Neural progenitor cell (in vitro differentiated cells): ENCODE data around the gene TSHZ1. TPM values are rescaled to one million over a fixed set of nuclear protein-coding genes. Genes with fewer than 3 reads are reported as not detected.

Experiments used
- DNase-seq: peaks from one replicate; pipeline ENCODE4 v3.0.0-alpha.2; 2016; ENCODE audit warnings: low spot score
- H2AFZ ChIP-seq: fragments of 200-600 bp; sonication (generic); replicated peaks from 2 replicates; pipeline ENCODE4 v1.6.1; 2016; ENCODE audit warnings: antibody characterized with exemption
- H3F3A ChIP-seq: fragments of 200-600 bp; sonication (generic); 2 replicates; pipeline ENCODE4 v1.6.1; 2016; ENCODE audit warnings: antibody characterized with exemption, low read depth
- H3K27ac ChIP-seq: fragments of 200-600 bp; sonication (generic); 2 replicates; pipeline ENCODE4 v1.5.1; 2016; ENCODE audit warnings: mild to moderate bottlenecking
- H3K27me3 ChIP-seq: fragments of 200-600 bp; sonication (generic); 2 replicates; pipeline ENCODE4 v1.6.1; 2016; ENCODE audit warnings: mild to moderate bottlenecking, moderate library complexity
- H3K36me3 ChIP-seq: fragments of 200-600 bp; sonication (generic); 2 replicates; pipeline ENCODE4 v1.5.1; 2016
- H3K4me1 ChIP-seq: fragments of 200-600 bp; sonication (generic); 2 replicates; pipeline ENCODE4 v1.6.1; 2016; ENCODE audit warnings: mixed run types
- H3K4me2 ChIP-seq: fragments of 200-600 bp; sonication (generic); 2 replicates; pipeline ENCODE4 v1.6.1; 2016
- H3K4me3 ChIP-seq: fragments of 200-600 bp; sonication (generic); 2 replicates; pipeline ENCODE4 v1.5.1; 2016
- H3K79me2 ChIP-seq: fragments of 200-600 bp; sonication (generic); 2 replicates; pipeline ENCODE4 v1.6.1; 2016; ENCODE audit warnings: low read depth
- H3K9ac ChIP-seq: fragments of 200-600 bp; sonication (generic); 2 replicates; pipeline ENCODE4 v1.6.1; 2016
- H3K9me3 ChIP-seq: fragments of 200-600 bp; sonication (generic); 2 replicates; pipeline ENCODE4 v1.5.1; 2016; ENCODE audit warnings: low read depth
- H4K20me1 ChIP-seq: fragments of 200-600 bp; sonication (generic); 2 replicates; pipeline ENCODE4 v1.6.1; 2016; ENCODE audit warnings: low read depth
- H3K27ac Mint-ChIP-seq: 3 replicates; pipeline ENCODE4 v1.8.0; 2021; ENCODE audit warnings: mixed read lengths
- H3K27me3 Mint-ChIP-seq: 2 replicates; pipeline ENCODE4 v1.8.0; 2022; ENCODE audit warnings: low read depth, mild to moderate bottlenecking, inconsistent platforms, moderate library complexity, mixed read lengths; ENCODE audit not compliant: insufficient read depth
- H3K36me3 Mint-ChIP-seq: 3 replicates; pipeline ENCODE4 v1.8.0; 2021; ENCODE audit warnings: mixed read lengths
- H3K4me1 Mint-ChIP-seq: 3 replicates; pipeline ENCODE4 v1.8.0; 2021; ENCODE audit warnings: mixed read lengths
- H3K4me3 Mint-ChIP-seq: 3 replicates; pipeline ENCODE4 v1.8.0; 2021; ENCODE audit warnings: mild to moderate bottlenecking, moderate library complexity, mixed read lengths
- H3K9me3 Mint-ChIP-seq: 3 replicates; pipeline ENCODE4 v1.8.0; 2020; ENCODE audit warnings: mixed read lengths
- CTCF ChIP-seq: fragments of 200-600 bp; sonication (generic); IDR thresholded peaks from 2 replicates; pipeline ENCODE4 v1.5.1; 2017; ENCODE audit warnings: antibody characterized with exemption, mild to moderate bottlenecking
- EZH2 ChIP-seq: fragments of 200-600 bp; sonication (generic); IDR thresholded peaks from 2 replicates; pipeline ENCODE4 v1.6.1; 2017; ENCODE audit warnings: antibody characterized with exemption, mild to moderate bottlenecking, moderate library complexity
- EZH2phosphoT487 ChIP-seq: fragments of 200-600 bp; sonication (generic); IDR thresholded peaks from 2 replicates; pipeline ENCODE4 v1.6.1; 2017; ENCODE audit warnings: antibody characterized with exemption
- total RNA-seq: library from RNA; depleted of rRNA; stranded (reverse); fragments of >200 nt; gene quantifications from 2 replicates; pipeline ENCODE4 v1.2.3, GENCODE V29; 2015; ENCODE audit warnings: low replicate concordance

TSHZ1 gene
- total RNA-seq, 1 donor from 2014 or later: 0.06 TPM

GRCh38 chr18:75200071-75200470, 10.5 kb upstream of the TSHZ1 start:
- Mint-ChIP-seq H3K9me3 (no peaks in the 10 kb centered on the region), H3K27me3 (peaks cover 20% of the 10 kb centered on the region), H3K27ac (no peak overlapping the region), H3K4me3 (no peak overlapping the region), H3K4me1 (peaks cover 2% of the 10 kb centered on the region), H3K36me3 (peaks cover 10% of the 10 kb centered on the region)
- no peaks in the 10 kb centered on the region for H3K9me3 ChIP-seq
- H3K36me3 ChIP-seq: no peaks in the 10 kb centered on the region
- H3K4me3 ChIP-seq: no peak overlapping the region
- no peak overlapping the region for H3K9ac ChIP-seq
- peaks cover 41% of the 10 kb centered on the region for H4K20me1 ChIP-seq
- H3K27me3 ChIP-seq: peaks cover 45% of the 10 kb centered on the region
- H3K79me2 ChIP-seq: no peaks in the 10 kb centered on the region
- peaks cover 6% of the 10 kb centered on the region for H3K4me1 ChIP-seq
- no peak overlapping the region for H3K4me2 ChIP-seq
- no peak overlapping the region for H3K27ac ChIP-seq
- TF ChIP-seq CTCF (no peak), EZH2 (no peak), EZH2phosphoT487 (no peak)
- no peak overlapping the region for H2AFZ ChIP-seq
- H3F3A ChIP-seq: no peaks in the 10 kb centered on the region
- no peak for DNase-seq

- no peak for DNase-seq
- H3K4me1 ChIP-seq: peaks cover 12% of the 10 kb centered on the region
- no peak for TF ChIP-seq EZH2
- TF ChIP-seq CTCF: no peak
- TF ChIP-seq EZH2phosphoT487: no peak
- H3K4me3 Mint-ChIP-seq: no peak overlapping the region
- H3K36me3 ChIP-seq: no peaks in the 10 kb centered on the region
- H3K36me3 Mint-ChIP-seq: peaks cover 10% of the 10 kb centered on the region
- H3K79me2 ChIP-seq: no peaks in the 10 kb centered on the region
- H3K9me3 Mint-ChIP-seq: no peaks in the 10 kb centered on the region
- no peak overlapping the region for H3K4me3 ChIP-seq
- no peak overlapping the region for H3K27ac Mint-ChIP-seq
- H2AFZ ChIP-seq: no peak overlapping the region
- H3K27me3 ChIP-seq: peaks cover 52% of the 10 kb centered on the region
- H3K4me1 Mint-ChIP-seq: peaks cover 7% of the 10 kb centered on the region
- no peak overlapping the region for H3K27ac ChIP-seq
- peaks cover 27% of the 10 kb centered on the region for H3K27me3 Mint-ChIP-seq
- H3K4me2 ChIP-seq: no peak overlapping the region
- H3K9ac ChIP-seq: no peak overlapping the region
- H3K9me3 ChIP-seq: no peaks in the 10 kb centered on the region
- H3F3A ChIP-seq: peaks cover 4% of the 10 kb centered on the region
- peaks cover 48% of the 10 kb centered on the region for H4K20me1 ChIP-seq
Observed at GRCh38 chr18:75200605-75201280, 9.9 kb upstream of the TSHZ1 start.

- DNase-seq: no peak
- no peak overlapping the region for H3K4me3 ChIP-seq
- no peak overlapping the region for H3K27ac ChIP-seq
- Mint-ChIP-seq H3K4me1 (peaks cover 15% of the 10 kb centered on the region), H3K36me3 (peaks cover 9% of the 10 kb centered on the region), H3K27ac (no peak overlapping the region), H3K9me3 (no peaks in the 10 kb centered on the region), H3K27me3 (peaks cover 34% of the 10 kb centered on the region), H3K4me3 (no peak overlapping the region)
- peaks cover 16% of the 10 kb centered on the region for H3K4me1 ChIP-seq
- H3K27me3 ChIP-seq: peaks cover 60% of the 10 kb centered on the region
- H3K9ac ChIP-seq: no peak overlapping the region
- H3K79me2 ChIP-seq: no peaks in the 10 kb centered on the region
- no peak for TF ChIP-seq CTCF
- no peak for TF ChIP-seq EZH2phosphoT487
- TF ChIP-seq EZH2: no peak
- peaks cover 56% of the 10 kb centered on the region for H4K20me1 ChIP-seq
- no peak overlapping the region for H3K4me2 ChIP-seq
- no peak overlapping the region for H2AFZ ChIP-seq
- H3K9me3 ChIP-seq: no peaks in the 10 kb centered on the region
- H3F3A ChIP-seq: peaks cover 7% of the 10 kb centered on the region
- H3K36me3 ChIP-seq: no peaks in the 10 kb centered on the region
Observed at GRCh38 chr18:75201282-75202270, 9.0 kb upstream of the TSHZ1 start.
